ENCODE measurements around the gene UCN3. TPM values are rescaled to one million over a fixed set of nuclear protein-coding genes. Genes with fewer than 3 reads are reported as not detected.
A peak's percentile ranks its signal among the peaks of the same experiment; 100 is the strongest.

The UCN3 gene
- total and polyA plus RNA-seq, 7 donors: 3.9 TPM; not detected in 5

DNA sequence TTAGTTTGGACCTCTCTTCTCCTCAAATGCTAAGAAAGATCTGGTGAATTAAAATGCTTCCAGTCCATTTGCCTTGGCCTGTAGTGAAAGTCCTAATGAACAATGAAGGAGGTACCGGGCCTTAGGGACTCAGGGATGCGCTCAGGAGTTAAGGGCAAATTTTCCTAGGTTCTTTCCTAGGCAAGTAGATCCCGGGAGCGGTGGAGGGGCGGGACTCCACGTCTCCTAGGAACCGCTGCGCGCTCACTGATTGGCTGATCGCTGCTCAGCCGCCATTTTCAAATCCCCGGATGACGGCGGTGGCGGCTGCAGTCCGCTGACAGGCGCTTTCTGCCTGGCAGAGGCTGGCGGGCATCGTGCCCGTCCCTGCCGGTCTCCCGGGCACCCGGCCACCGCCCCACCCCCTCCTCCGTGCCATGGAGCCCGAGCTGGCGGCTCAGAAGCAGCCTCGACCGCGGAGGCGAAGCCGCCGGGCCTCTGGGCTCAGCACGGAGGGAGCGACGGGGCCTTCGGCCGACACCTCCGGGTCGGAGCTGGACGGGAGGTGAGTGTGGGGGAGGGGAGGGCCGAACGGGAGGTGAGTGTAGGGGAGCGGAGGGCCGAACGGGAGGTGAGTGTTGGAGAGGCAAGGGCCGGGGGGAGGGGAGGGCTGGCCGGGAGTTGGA lies 47.6 kb downstream of the UCN3 start, which contains the start of gene NET1:
NET1 (plus strand) TSS at position 281 of the 665 bp plus-strand sequence; CDS start at position 417, 136 bp downstream.
- Histone ChIP-seq H3K4me1 (peaks cover 0 to 13% (median 3%) of the 10 kb centered on the region in 4 donors), H3K27me3 (peaks cover 0 to 4% (median 0%) of the 10 kb centered on the region in 3 donors), H3K9me3 (no peaks in the 10 kb centered on the region), H3K4me3 (peak within 1 kb of the TSS; percentile 77 to 88 (median 84)), H3K36me3 (no peaks in the 10 kb centered on the region), H3K27ac (peak within 1 kb of the TSS; percentile 69 to 81 (median 74))
- DNase-seq: peak; percentile 94
- 1% methylated on average over 48 of the region's 48 CpGs for WGBS, 2 donors
- intact Hi-C loops (cut with DNase I): no loop called here
- TF ChIP-seq, protein P1, sequence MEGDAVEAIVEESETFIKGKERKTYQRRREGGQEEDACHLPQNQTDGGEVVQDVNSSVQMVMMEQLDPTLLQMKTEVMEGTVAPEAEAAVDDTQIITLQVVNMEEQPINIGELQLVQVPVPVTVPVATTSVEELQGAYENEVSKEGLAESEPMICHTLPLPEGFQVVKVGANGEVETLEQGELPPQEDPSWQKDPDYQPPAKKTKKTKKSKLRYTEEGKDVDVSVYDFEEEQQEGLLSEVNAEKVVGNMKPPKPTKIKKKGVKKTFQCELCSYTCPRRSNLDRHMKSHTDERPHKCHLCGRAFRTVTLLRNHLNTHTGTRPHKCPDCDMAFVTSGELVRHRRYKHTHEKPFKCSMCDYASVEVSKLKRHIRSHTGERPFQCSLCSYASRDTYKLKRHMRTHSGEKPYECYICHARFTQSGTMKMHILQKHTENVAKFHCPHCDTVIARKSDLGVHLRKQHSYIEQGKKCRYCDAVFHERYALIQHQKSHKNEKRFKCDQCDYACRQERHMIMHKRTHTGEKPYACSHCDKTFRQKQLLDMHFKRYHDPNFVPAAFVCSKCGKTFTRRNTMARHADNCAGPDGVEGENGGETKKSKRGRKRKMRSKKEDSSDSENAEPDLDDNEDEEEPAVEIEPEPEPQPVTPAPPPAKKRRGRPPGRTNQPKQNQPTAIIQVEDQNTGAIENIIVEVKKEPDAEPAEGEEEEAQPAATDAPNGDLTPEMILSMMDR (IDR thresholded peaks at IDR 0.05): no peak
- no peak for TF ChIP-seq POLR2A (IDR thresholded peaks at IDR 0.05)
- peak; percentile 30 to 70 (median 58) for TF ChIP-seq POLR2AphosphoS5 (IDR thresholded peaks at IDR 0.05)
- TF ChIP-seq EP300 (IDR thresholded peaks at IDR 0.05): no peak

DNA sequence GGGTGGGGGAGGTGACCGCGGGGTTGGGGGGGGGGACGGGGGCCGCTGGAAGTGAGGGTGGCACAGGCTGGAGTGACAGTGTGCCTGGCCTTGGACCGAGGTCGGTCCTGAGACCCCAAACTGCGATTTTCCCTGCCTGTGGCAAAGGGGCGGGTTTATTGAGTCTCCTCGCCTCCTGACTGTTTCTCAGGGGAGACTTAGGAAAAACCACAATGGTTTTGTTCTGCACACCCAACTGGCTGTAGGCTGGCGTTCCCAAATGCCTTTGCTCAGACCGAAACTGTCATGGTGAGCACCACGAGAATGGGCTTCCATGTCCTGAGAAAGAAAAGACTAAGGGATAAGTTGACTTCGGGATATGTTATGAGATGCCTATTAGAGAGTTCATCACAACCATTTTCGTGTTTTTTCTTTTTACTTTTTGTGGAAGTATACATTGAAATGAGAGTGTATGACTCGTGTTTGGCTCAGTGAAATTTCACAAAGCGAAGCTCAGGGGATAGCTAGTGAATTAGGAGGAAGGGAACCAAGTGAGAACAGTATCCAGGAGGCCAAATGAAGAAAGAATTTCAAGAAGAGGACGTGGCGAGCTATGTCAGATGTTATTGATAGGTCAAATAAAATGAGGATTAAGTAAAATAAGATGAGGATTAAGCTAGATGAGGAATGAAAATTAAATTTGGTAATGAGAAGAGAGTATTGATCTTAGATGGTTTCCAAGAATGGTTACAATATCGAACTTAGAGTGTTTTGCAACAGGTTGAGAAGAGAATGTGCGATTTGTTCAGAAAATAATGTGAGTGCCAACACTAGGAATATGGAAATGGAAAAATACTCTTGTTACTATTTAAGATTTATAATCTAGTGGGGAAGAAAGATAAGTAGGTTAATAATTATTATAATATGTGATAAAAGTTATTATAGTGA lies 48.5 kb downstream of the UCN3 start:
- H3K36me3 ChIP-seq: no peaks in the 10 kb centered on the region
- WGBS, 2 donors: 21 to 24% methylated on average over 20 of the region's 20 CpGs
- DNase-seq: no peak
- H3K27me3 ChIP-seq: peaks cover 0 to 4% (median 0%) of the 10 kb centered on the region in 3 donors
- H3K9me3 ChIP-seq: no peaks in the 10 kb centered on the region
- H3K27ac ChIP-seq: peak overlapping the region; percentile 69 to 81 (median 74)
- TF ChIP-seq POLR2A (IDR thresholded peaks at IDR 0.05) (no peak), POLR2AphosphoS5 (IDR thresholded peaks at IDR 0.05) (no peak), EP300 (IDR thresholded peaks at IDR 0.05) (no peak)
- TF ChIP-seq, protein P1 (IDR thresholded peaks at IDR 0.05): no peak
- peak overlapping the region; percentile 77 to 88 (median 84) for H3K4me3 ChIP-seq
- peaks cover 0 to 13% (median 3%) of the 10 kb centered on the region in 4 donors for H3K4me1 ChIP-seq
- intact Hi-C loops (cut with DNase I): no loop called here

DNA sequence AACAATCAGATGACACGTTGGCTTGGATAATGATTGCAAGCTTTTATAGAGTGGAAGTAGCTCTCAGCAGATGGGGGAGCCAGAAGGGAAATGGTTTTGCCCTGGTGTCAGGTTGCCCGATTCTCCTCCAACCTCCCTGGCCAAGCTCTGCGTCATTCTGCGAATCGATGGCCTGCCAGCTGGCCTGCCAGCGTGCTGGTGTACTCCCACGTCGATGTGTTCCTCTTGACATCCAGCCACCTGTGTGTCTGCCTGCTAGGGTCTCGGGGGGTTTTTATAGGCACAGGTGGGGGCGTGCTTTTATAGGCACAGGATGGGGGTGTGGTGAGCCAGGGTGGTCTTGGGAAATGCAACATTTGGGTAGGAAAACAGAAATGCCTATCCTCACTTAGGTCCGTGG lies 52.2 kb downstream of the UCN3 start:
- intact Hi-C loops (cut with DNase I): no loop called here
- TF ChIP-seq POLR2A (IDR thresholded peaks at IDR 0.05) (no peak), EP300 (IDR thresholded peaks at IDR 0.05) (no peak), POLR2AphosphoS5 (IDR thresholded peaks at IDR 0.05) (no peak)
- TF ChIP-seq, protein P1 (IDR thresholded peaks at IDR 0.05): no peak
- H3K36me3 ChIP-seq: no peaks in the 10 kb centered on the region
- H3K9me3 ChIP-seq: peaks cover 0 to 2% (median 0%) of the 10 kb centered on the region in 4 donors
- DNase-seq: no peak
- H3K27me3 ChIP-seq: no peaks in the 10 kb centered on the region
- H3K27ac ChIP-seq: no peak overlapping the region
- 94 to 95% methylated on average over 11 of the region's 11 CpGs for WGBS, 2 donors
- H3K4me1 ChIP-seq: peaks cover 0 to 11% (median 3%) of the 10 kb centered on the region in 4 donors
- H3K4me3 ChIP-seq: no peak overlapping the region

DNA sequence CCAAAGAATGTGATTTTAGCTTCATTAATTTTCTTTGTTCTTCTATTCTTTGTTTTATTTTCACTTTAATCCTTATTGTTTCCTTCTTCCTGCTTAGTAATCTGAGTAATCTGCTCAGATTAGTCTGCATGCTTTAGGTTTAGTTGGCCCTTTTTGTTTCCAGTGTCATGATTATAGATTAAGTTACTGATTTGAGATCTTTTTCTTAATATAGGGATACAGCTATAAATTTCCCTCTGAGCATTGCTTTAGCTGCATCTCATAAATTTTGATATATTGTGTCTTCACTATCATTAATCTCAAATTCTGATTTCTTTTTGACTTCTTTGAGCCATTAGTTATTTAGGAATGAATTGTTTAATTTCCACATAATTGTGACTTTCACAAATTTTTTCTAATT lies 53.8 kb downstream of the UCN3 start:
- H3K4me1 ChIP-seq: peaks cover 0 to 2% (median 0%) of the 10 kb centered on the region in 4 donors
- no peak overlapping the region for H3K4me3 ChIP-seq
- intact Hi-C loops (cut with DNase I): no loop called here
- DNase-seq: no peak
- H3K9me3 ChIP-seq: peaks cover 0 to 2% (median 0%) of the 10 kb centered on the region in 4 donors
- TF ChIP-seq POLR2A (IDR thresholded peaks at IDR 0.05): no peak
- no peaks in the 10 kb centered on the region for H3K27me3 ChIP-seq
- no peak overlapping the region for H3K27ac ChIP-seq
- no peaks in the 10 kb centered on the region for H3K36me3 ChIP-seq

Measured in sigmoid colon (tissue), 7 donors.